CD4-positive, alpha-beta T cell treated with Interleukin-21 for 1 hour (primary cell): ENCODE results near the gene GALNT10.
A peak's percentile ranks its signal among the peaks of the same experiment; 100 is the strongest.
"Not testable (repeated sequence)": the region's sequence is repeated elsewhere in the genome, so short reads cannot be mapped to it uniquely, and the experiment has no call there.

Source experiments
- DNase-seq: peaks from one replicate; pipeline ENCODE4 v3.0.0-alpha.2; 2020

GALNT10 gene, protein sequence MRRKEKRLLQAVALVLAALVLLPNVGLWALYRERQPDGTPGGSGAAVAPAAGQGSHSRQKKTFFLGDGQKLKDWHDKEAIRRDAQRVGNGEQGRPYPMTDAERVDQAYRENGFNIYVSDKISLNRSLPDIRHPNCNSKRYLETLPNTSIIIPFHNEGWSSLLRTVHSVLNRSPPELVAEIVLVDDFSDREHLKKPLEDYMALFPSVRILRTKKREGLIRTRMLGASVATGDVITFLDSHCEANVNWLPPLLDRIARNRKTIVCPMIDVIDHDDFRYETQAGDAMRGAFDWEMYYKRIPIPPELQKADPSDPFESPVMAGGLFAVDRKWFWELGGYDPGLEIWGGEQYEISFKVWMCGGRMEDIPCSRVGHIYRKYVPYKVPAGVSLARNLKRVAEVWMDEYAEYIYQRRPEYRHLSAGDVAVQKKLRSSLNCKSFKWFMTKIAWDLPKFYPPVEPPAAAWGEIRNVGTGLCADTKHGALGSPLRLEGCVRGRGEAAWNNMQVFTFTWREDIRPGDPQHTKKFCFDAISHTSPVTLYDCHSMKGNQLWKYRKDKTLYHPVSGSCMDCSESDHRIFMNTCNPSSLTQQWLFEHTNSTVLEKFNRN

DNA sequence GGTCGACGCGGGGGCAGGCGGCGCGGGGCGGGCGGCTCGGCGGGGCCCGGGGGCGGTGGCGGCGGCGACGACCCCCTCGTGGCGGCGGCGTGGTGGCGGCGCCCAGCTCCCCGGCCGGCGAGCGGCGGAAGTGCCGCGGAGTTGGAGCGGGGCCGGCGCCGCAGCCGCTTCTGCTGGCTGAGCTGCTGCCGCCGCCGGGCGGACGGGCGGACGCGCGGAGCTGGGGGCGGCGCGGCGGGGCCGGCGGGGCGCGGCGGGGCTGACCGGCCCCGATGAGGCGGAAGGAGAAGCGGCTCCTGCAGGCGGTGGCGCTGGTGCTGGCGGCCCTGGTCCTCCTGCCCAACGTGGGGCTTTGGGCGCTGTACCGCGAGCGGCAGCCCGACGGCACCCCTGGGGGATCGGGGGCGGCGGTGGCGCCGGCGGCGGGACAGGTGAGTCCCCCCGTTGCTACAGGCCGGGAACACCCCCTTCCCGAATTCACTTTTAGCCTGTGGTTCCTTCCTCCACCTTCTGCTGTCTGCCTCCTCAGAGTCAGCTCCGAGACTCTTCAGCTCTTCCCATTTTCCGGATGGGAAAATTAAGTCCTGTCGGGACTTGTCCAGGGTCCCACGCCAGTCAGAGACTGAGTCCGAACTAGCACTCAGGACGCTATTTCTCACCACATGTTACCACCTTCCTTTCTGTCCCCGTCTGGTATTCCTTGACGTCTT lies at the start of gene GALNT10:
Gene GALNT10 (plus strand): TSS at position 139 of the 710 bp plus-strand sequence. CDS start 134 bp downstream, at position 273.
- DNase-seq: peak; percentile 68

- DNase-seq: no peak
Measured at GRCh38 chr5:154141745-154142221, 48.8 kb upstream of the GALNT10 start.

GRCh38 chr5:154143211-154143641 lies 47.3 kb upstream of the GALNT10 start:
- no peak for DNase-seq

- no peak for DNase-seq
Measured at GRCh38 chr5:154145268-154145667, 45.3 kb upstream of the GALNT10 start.

DNA sequence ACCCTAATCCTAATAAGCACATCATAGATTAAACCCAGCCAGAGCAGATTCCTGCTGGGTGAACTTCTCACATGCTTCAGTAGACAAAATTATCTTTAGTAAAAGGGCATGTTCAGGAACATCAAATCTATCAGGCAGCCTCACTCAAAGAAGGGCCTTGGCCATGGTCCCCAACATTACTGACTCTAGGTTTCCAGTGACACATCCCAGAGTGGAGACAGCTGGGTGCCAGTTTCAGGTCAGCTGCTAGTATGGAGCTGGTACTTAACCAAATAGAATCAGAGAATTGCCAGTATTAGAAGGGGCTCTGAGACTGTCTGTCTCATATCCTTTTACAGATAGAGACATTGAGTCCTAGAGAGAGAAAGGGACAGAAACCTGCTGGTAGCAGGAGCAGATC lies 44.1 kb upstream of the GALNT10 start:
- DNase-seq: no peak

DNA sequence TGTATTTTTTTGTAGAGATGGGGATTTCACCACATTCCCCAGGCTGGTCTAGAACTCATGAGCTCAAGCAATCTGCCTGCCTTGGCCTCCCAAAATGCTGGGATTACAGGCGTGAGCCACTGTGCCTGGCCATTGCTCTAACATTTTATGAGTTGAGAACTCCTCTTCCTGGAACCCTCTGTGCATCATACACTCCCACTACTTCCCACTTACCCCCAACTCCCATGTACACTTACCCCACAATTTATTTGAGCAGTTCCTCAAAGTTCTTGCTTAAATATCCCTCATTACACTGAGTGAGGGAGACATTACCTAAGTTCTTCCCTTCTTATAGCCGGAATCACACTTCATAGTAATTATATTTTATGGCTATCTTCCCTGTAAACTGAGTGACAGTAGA lies 42.9 kb upstream of the GALNT10 start:
- no peak for DNase-seq

- not testable (repeated sequence) for DNase-seq
Measured at GRCh38 chr5:154150471-154150870, 40.1 kb upstream of the GALNT10 start.

- peak; percentile 5 for DNase-seq
Measured at GRCh38 chr5:154157483-154158378, 32.8 kb upstream of the GALNT10 start.

DNA sequence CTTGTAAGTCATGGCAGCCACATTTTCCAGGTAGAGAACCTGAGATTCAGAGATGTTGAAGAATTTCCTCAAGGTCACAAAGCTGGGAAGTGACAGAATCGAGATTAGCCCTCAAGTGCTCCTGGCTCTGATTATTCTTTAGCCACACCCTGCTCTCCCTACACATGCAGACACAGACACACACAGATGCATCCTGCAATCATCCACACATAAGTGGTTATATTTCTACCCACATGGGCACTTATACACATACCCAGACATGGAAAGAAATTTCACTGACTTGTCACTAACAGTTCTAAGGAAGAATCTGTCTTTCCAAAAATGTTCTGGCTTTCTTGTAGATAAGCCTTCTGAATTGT lies 32.2 kb upstream of the GALNT10 start:
- DNase-seq: no peak

- DNase-seq: no peak
Measured at GRCh38 chr5:154159343-154159742, 31.2 kb upstream of the GALNT10 start.

DNA sequence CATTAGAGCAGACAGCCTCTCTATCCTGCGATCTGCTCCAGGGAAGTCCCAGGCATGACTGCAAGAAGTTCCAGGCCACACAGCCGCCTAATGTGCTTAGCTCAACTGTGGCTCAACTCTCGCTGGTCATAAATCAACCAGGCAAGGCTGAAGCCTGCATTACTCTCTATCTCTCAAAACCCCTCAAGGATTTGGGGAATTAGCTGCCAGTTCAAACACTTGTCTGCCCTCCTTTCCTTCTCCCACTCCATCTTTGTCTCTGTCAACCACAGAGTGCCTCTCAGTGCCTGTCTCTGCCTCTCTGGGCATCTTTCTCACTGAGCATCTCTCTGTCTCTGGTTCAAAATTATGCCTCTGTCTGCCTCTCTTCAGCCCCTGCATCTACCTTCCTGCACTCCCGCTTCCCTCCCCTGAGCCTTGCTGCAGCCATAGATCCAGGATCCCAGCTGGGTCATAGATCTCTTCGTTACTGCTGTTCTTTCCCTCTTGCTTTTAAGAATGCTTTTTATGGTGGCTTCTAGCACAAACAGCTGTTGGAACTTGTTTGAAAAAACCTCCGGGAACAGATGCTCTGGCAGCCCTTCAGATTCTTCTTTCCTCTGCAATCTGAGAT lies 27.9 kb upstream of the GALNT10 start:
- DNase-seq: no peak

DNA sequence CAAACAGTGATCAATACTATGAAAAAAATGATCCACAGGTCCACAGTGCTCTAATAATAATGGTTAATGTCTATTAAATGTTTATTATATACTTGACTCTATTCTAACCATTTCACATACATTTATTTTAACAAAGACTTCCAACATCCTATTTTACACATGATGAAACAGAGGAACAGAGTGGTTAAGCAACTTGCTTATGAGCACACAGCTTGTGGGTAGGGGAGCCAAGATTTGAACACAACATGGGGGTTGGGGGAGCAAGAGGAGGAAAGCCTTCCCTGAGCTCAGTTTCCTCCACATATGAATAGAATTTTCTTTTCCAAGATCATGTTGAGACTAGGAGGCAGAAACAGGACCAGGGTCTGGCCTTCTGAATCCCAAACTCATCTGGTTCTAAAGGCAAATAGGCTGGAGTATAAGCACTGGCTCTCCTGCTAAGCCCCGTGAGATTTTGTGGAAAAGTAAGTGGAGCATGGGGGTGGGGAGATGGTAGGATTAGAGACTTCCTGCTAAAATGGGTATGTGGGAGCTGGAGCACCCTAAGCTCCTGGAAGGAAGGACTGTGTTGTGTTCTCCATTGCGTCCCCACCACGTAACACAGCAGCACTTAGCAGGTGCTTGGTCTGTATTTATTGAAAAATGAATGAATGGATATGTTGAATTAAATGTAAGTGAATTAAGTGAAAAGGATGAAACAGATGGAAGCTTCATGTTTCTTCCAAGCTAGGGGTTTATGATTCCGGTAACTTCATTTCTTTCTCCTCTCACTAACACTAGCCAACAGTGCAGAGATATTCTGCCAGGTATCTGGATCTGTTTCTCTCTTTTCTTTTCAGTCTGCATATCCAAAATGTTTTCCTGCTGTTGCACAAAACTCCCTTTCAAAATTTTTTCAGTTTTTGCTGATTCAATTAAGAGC lies 26.9 kb upstream of the GALNT10 start:
- DNase-seq: no peak

DNA sequence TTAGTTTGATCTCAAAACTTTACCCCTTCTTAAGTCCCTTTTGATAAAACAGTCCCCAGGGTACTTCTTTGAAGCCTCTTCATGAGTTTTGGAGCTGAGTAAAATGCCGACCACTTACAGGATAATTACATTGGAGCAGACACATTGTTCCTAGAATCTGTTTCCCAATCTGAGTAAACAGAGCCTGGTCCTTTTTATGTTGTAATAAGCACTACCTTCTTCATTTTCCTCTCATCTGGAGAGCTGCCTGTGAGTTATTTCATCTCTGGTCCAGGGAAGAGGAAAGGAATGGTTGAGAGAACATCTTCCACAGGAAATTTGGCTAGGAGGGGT lies 26.3 kb upstream of the GALNT10 start:
- no peak for DNase-seq

DNA sequence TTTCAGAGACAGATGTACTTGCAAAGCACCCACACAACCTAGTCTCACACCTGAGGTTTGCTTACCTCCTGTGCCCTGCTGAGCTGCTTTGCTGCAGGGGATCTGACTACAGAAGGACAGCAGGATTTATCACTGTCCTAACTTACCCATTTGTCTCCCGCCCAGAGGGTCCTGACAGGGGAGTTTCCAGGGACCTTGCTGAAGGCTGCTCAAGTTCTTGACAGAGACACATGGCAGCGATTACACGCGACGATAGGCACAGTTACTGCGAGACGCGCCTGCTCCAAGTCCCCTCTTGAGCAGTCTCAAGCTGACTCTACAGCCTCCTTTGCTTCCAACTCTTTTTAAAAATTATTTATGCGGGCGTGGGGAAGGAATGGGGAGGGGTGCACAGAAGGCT lies 24.6 kb upstream of the GALNT10 start:
- DNase-seq: no peak

DNA sequence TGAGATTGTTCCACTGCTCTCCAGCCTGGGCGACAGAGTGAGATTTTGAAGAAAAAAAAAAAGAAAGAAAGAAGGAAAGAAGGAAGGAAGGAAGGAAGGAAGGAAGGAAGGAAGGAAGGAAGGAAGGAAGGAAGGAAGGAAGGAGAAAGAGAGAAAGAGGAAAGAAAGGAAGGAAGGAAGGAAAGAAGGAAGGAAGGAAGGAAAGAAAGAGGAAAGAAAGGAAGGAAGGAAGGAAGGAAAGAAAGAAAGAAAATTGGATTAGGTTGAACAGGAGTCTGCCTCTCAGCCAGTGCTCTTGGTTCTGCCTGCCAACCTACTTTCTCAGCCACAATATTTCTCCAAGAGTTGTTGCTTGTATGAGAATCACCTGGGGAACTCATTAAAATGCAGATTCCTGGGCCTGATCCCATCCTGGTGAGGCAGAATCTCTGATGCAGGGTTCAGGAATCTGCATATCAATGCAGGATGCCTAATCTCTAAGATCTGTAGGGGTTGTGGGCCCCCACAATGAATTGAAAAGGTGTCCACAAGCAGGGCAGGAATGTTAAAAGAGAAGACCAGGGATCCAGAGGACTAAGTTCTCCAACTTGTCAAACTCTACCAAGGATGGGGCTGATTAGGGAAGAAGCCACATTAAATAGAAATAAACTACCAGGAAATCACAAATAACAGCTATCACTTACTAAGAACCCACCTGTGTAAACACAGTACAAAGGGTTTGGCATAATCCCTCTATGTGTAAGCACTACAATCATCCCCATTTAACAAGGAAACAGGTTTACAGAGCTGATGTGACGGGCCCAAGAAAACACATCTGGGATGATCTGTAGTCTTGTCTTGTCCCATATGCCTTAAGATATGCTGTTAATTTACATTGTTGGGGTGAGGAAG lies 23.4 kb upstream of the GALNT10 start:
- no peak for DNase-seq

- DNase-seq: no peak
Measured at GRCh38 chr5:154168395-154168794, 22.1 kb upstream of the GALNT10 start.

- DNase-seq: no peak
Measured at GRCh38 chr5:154172785-154173184, 17.7 kb upstream of the GALNT10 start.

GRCh38 chr5:154174091-154174490 lies 16.4 kb upstream of the GALNT10 start:
- DNase-seq: no peak

DNA sequence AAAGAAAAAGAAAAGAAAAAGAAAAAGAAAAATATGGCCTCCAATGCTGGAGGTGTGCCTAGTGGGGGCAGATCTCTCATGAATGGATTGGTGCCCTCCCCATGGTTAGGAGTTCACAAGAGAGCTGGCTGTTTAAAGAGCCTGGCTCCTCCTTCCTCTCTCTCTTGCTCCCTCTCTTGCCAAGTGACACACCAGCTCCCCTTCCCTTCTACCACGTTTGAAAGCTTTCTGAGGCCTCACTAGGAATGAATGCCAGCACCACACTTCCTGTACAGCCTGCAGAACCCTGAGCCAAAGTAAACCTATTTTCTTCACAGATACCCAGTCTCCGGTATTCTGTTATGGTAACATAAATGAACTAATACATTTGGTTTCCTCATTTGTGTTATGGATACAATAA lies 14.4 kb upstream of the GALNT10 start:
- DNase-seq: no peak

- no peak for DNase-seq
Measured at GRCh38 chr5:154178661-154179060, 11.9 kb upstream of the GALNT10 start.
